Uterus (tissue), 4 donors: ENCODE results near the gene LAMB3. TPM values are rescaled to one million over a fixed set of nuclear protein-coding genes. Genes with fewer than 3 reads are reported as not detected.

ENCODE experiments used
- DNase-seq, 2 donors: peaks; one replicate each; pipeline ENCODE4 v3.0.0-alpha.2; 2019 to 2020
- H3K27ac ChIP-seq, 2 donors: fragments of 200-600 bp; sonication (generic); 1 replicate in 1 of 2; 2 replicates in 1 of 2; pipeline ENCODE4 v1.5.1; 2016 to 2018
- H3K27me3 ChIP-seq, 2 donors: fragments of 200-600 bp; sonication (generic); one replicate each; pipeline ENCODE4 v1.5.1; 2018 to 2019; ENCODE audit warnings: control low read depth in 1 of 2
- H3K36me3 ChIP-seq, 2 donors: fragments of 200-600 bp; sonication (generic); one replicate each; pipeline ENCODE4 v1.5.1; 2019; ENCODE audit warnings: control low read depth in 1 of 2
- H3K4me1 ChIP-seq, 2 donors: fragments of 200-600 bp; sonication (generic); one replicate each; pipeline ENCODE4 v1.5.1; 2018 to 2019; ENCODE audit warnings: control low read depth in 1 of 2
- H3K4me3 ChIP-seq, 2 donors: fragments of 200-600 bp; sonication (generic); 1 replicate in 1 of 2; 2 replicates in 1 of 2; pipeline ENCODE4 v1.5.1; 2018 to 2019; ENCODE audit warnings: mild to moderate bottlenecking in 1 of 2
- H3K9me3 ChIP-seq, 2 donors: fragments of 200-600 bp; sonication (generic); one replicate each; pipeline ENCODE4 v1.5.1; 2019; ENCODE audit warnings: control low read depth in 1 of 2
- CTCF ChIP-seq, 4 experiments: fragments of 200-600 bp in 2 of 4; fragments of 450-650 bp in 2 of 4; sonication (generic) in 2 of 4; IDR thresholded peaks; one replicate each; pipeline ENCODE4 v1.5.1; 2016 to 2019; ENCODE audit warnings: antibody characterized with exemption in 4 of 4, mild to moderate bottlenecking in 2 of 4, moderate library complexity in 1 of 4
- POLR2A ChIP-seq, 2 donors: fragments of 450-650 bp; IDR thresholded peaks; one replicate each; pipeline ENCODE4 v1.6.1; 2016; ENCODE audit warnings: antibody characterized with exemption in 2 of 2, mild to moderate bottlenecking in 1 of 2, moderate library complexity in 1 of 2
- intact Hi-C: fragments of 100-400 bp; cut with DNase I; formaldehyde crosslinking; loops from one replicate; pipeline ENCODE4 v1.15.1; 2023; ENCODE audit warnings: low total_unique reads
- total RNA-seq, 4 donors: library from RNA; depleted of rRNA in 3 of 4; stranded (reverse); fragments of >200 nt in 3 of 4; gene quantifications; one replicate each; pipeline versions ENCODE4 v1.1.0 to v1.2.4, GENCODE V29; 2014 to 2023
- donor health status: DM: yes; HTN: yes; CAD: no.

Gene LAMB3
- total RNA-seq, 4 donors from 2014 or later: under 0.01 to 17.4 (median 0.37) TPM; not detected in 1

GRCh38 chr1:209627027-209627731, 25.0 kb downstream of the LAMB3 start:
- peaks cover 0 to 5% of the 10 kb centered on the region in 2 donors for H3K4me1 ChIP-seq
- H3K9me3 ChIP-seq: no peaks in the 10 kb centered on the region
- H3K27ac ChIP-seq: no peak overlapping the region
- intact Hi-C loops: no loop called here
- H3K4me3 ChIP-seq: no peak overlapping the region
- H3K27me3 ChIP-seq: no peaks in the 10 kb centered on the region
- no peak for DNase-seq
- TF ChIP-seq CTCF (IDR thresholded peaks at IDR 0.05) (no peak), POLR2A (IDR thresholded peaks at IDR 0.05) (no peak)
- H3K36me3 ChIP-seq: no peaks in the 10 kb centered on the region

- TF ChIP-seq POLR2A (IDR thresholded peaks at IDR 0.05): no peak
- TF ChIP-seq CTCF (IDR thresholded peaks at IDR 0.05): no peak
- intact Hi-C loops: no loop called here
- H3K4me3 ChIP-seq: no peak overlapping the region
- DNase-seq: no peak
- no peak overlapping the region for H3K27ac ChIP-seq
- H3K4me1 ChIP-seq: peaks cover 0 to 5% of the 10 kb centered on the region in 2 donors
- no peaks in the 10 kb centered on the region for H3K36me3 ChIP-seq
- no peaks in the 10 kb centered on the region for H3K9me3 ChIP-seq
- no peaks in the 10 kb centered on the region for H3K27me3 ChIP-seq
Observed at GRCh38 chr1:209626346-209627026, 25.7 kb downstream of the LAMB3 start.

GRCh38 chr1:209625791-209626285, 26.4 kb downstream of the LAMB3 start:
- TF ChIP-seq POLR2A (IDR thresholded peaks at IDR 0.05) (no peak), CTCF (IDR thresholded peaks at IDR 0.05) (no peak)
- Histone ChIP-seq H3K27ac (no peak overlapping the region), H3K4me3 (no peak overlapping the region), H3K9me3 (no peaks in the 10 kb centered on the region), H3K36me3 (no peaks in the 10 kb centered on the region), H3K27me3 (no peaks in the 10 kb centered on the region), H3K4me1 (peaks cover 0 to 5% of the 10 kb centered on the region in 2 donors)
- DNase-seq: no peak
- intact Hi-C loops: no loop called here

- Histone ChIP-seq H3K36me3 (no peaks in the 10 kb centered on the region), H3K4me3 (no peak overlapping the region), H3K27me3 (no peaks in the 10 kb centered on the region), H3K27ac (no peak overlapping the region), H3K9me3 (no peaks in the 10 kb centered on the region), H3K4me1 (peaks cover 0 to 5% of the 10 kb centered on the region in 2 donors)
- TF ChIP-seq POLR2A (IDR thresholded peaks at IDR 0.05): no peak
- TF ChIP-seq CTCF (IDR thresholded peaks at IDR 0.05): no peak
- intact Hi-C loops: no loop called here
- DNase-seq: no peak
Observed at GRCh38 chr1:209624558-209625549, 27.4 kb downstream of the LAMB3 start.
